Tibial nerve (tissue), 4 donors: ENCODE measurements around the gene ZCCHC24. TPM values are rescaled to one million over a fixed set of nuclear protein-coding genes. Genes with fewer than 3 reads are reported as not detected.

Experiments
- DNase-seq, 2 donors: peaks; one replicate each; pipeline ENCODE4 v3.0.0-alpha.2; 2019; ENCODE audit warnings: low spot score in 2 of 2
- H3K27ac ChIP-seq, 4 donors: fragments of 200-600 bp; sonication (generic) in 3 of 4; one replicate each; pipeline ENCODE4 v1.5.1; 2017 to 2019; ENCODE audit warnings: mild to moderate bottlenecking in 1 of 4
- H3K27me3 ChIP-seq, 2 donors: fragments of 200-600 bp; sonication (generic) in 1 of 2; one replicate each; pipeline versions ENCODE4 v1.5.1 to v1.6.0; 2017 to 2019
- H3K36me3 ChIP-seq, 3 donors: fragments of 200-600 bp; sonication (generic); one replicate each; pipeline ENCODE4 v1.5.1; 2018 to 2019
- H3K4me1 ChIP-seq, 4 donors: fragments of 200-600 bp; sonication (generic) in 3 of 4; one replicate each; pipeline ENCODE4 v1.5.1; 2017 to 2019
- H3K4me3 ChIP-seq, 4 donors: fragments of 200-600 bp; sonication (generic) in 3 of 4; one replicate each; pipeline ENCODE4 v1.5.1; 2017 to 2019; ENCODE audit warnings: mild to moderate bottlenecking in 1 of 4, moderate library complexity in 1 of 4
- H3K9me3 ChIP-seq, 4 donors: fragments of 200-600 bp; sonication (generic) in 3 of 4; one replicate each; pipeline ENCODE4 v1.5.1; 2017 to 2019
- CTCF ChIP-seq, 5 experiments: fragments of 200-600 bp in 3 of 5; fragments of 450-650 bp in 2 of 5; sonication (generic) in 3 of 5; IDR thresholded peaks; one replicate each; pipeline ENCODE4 v1.5.1; 2016 to 2019; ENCODE audit warnings: antibody characterized with exemption in 5 of 5, mild to moderate bottlenecking in 3 of 5, moderate library complexity in 2 of 5
- EP300 ChIP-seq, 2 donors: sonication (generic); formaldehyde crosslinking; IDR thresholded peaks; one replicate each; pipeline ENCODE4 v1.6.1; 2017; ENCODE audit warnings: antibody characterized with exemption in 2 of 2, mild to moderate bottlenecking in 1 of 2
- POLR2A ChIP-seq, 2 donors: fragments of 450-650 bp; IDR thresholded peaks; one replicate each; pipeline ENCODE4 v1.6.1; 2017; ENCODE audit warnings: antibody characterized with exemption in 2 of 2, mild to moderate bottlenecking in 2 of 2, moderate library complexity in 2 of 2
- WGBS, 2 donors: methylation state at CpG; one replicate each; pipeline ENCODE4 v1.1.5; 2018; 5-methylcytosine and 5-hydroxymethylcytosine counted together
- total RNA-seq, 4 donors: library from RNA; depleted of rRNA; stranded (reverse); fragments of >200 nt; gene quantifications; one replicate each; pipeline ENCODE4 v1.1.0, GENCODE V29; 2016

ZCCHC24 gene
- total RNA-seq, 4 donors from 2014 or later, result 122 to 165 (median 138) TPM

- Histone ChIP-seq H3K4me1 (no peaks in the 10 kb centered on the region), H3K9me3 (no peaks in the 10 kb centered on the region), H3K4me3 (no peak overlapping the region), H3K36me3 (peaks cover 0 to 74% (median 21%) of the 10 kb centered on the region in 3 donors), H3K27ac (no peak overlapping the region), H3K27me3 (no peaks in the 10 kb centered on the region)
- no peak for DNase-seq
- WGBS, 2 donors, result 77 to 80% methylated on average over 6 of the region's 6 CpGs
- TF ChIP-seq CTCF (IDR thresholded peaks at IDR 0.05) (no peak), POLR2A (IDR thresholded peaks at IDR 0.05) (no peak), EP300 (IDR thresholded peaks at IDR 0.05) (no peak)
Observed at GRCh38 chr10:79355420-79356017, 89.9 kb downstream of the ZCCHC24 start.

- Histone ChIP-seq H3K4me3 (no peak overlapping the region), H3K36me3 (peaks cover 0 to 83% (median 22%) of the 10 kb centered on the region in 3 donors), H3K4me1 (peaks cover 0 to under 1% (median 0%) of the 10 kb centered on the region in 4 donors), H3K9me3 (no peaks in the 10 kb centered on the region), H3K27me3 (no peaks in the 10 kb centered on the region), H3K27ac (no peak overlapping the region)
- no peak for DNase-seq
- WGBS, 2 donors, result 93% methylated on average over 6 of the region's 6 CpGs
- no peak for TF ChIP-seq EP300 (IDR thresholded peaks at IDR 0.05)
Observed at GRCh38 chr10:79354615-79355014, 90.8 kb downstream of the ZCCHC24 start.

DNA sequence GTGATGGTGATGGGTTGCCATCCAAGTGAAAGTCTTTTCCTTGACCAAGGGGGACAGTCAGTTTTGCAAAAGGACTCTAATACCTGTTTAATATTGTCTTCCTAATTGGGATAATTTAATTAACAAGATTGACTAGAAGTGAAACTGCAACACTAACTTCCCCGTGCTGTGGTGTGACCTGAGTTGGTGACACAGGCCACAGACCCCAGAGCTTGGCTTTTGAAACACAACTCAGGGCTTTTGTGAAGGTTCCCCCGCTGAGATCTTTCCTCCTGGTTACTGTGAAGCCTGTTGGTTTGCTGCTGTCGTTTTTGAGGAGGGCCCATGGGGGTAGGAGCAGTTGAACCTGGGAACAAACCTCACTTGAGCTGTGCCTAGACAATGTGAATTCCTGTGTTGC, 91.3 kb downstream of the ZCCHC24 start:
- H3K4me1 ChIP-seq, result peaks cover 0 to 5% (median 1%) of the 10 kb centered on the region in 4 donors
- 56 to 62% methylated on average over 3 of the region's 3 CpGs for WGBS, 2 donors
- peaks cover 0 to 88% (median 22%) of the 10 kb centered on the region in 3 donors for H3K36me3 ChIP-seq

GRCh38 chr10:79353726-79354125, 91.7 kb downstream of the ZCCHC24 start:
- WGBS, 2 donors, result 89 to 95% methylated on average over 11 of the region's 11 CpGs
- no peak for DNase-seq

More for the DNA sequence above, 91.3 kb downstream of the ZCCHC24 start:
- Histone ChIP-seq H3K4me3 (no peak overlapping the region), H3K27ac (no peak overlapping the region), H3K9me3 (no peaks in the 10 kb centered on the region), H3K27me3 (no peaks in the 10 kb centered on the region)
- TF ChIP-seq CTCF (IDR thresholded peaks at IDR 0.05) (no peak), POLR2A (IDR thresholded peaks at IDR 0.05) (no peak), EP300 (IDR thresholded peaks at IDR 0.05) (no peak)
- no peak for DNase-seq

DNA sequence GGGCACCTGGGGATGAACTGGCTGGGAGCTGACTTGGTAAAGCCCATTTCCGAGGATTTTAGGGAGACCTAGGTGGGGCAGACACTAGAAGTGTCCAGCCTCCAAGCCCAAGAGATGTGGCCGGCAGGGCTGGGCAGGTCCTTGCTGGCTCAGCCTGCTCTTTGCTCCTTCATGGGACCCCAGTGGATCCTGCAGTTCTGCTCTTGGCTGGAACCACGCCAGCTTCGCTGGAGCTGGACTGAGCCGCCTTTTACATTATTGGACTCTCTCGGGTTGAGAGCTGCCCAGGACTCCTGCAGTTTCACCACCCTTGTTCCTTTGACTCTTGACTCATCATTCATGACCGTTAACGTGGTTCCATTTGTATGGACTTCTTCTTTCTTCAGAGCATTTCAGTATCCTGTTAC, 92.4 kb downstream of the ZCCHC24 start:
- no peak overlapping the region for H3K4me3 ChIP-seq
- WGBS, 2 donors, result 82 to 85% methylated on average over 8 of the region's 8 CpGs
- no peak for DNase-seq
- no peak overlapping the region for H3K27ac ChIP-seq
- no peaks in the 10 kb centered on the region for H3K27me3 ChIP-seq
- peaks cover 0 to 88% (median 22%) of the 10 kb centered on the region in 3 donors for H3K36me3 ChIP-seq
- H3K4me1 ChIP-seq, result peaks cover 0 to 16% (median 9%) of the 10 kb centered on the region in 4 donors
- no peaks in the 10 kb centered on the region for H3K9me3 ChIP-seq
- no peak for TF ChIP-seq CTCF (IDR thresholded peaks at IDR 0.05)
- TF ChIP-seq POLR2A (IDR thresholded peaks at IDR 0.05), result no peak
- TF ChIP-seq EP300 (IDR thresholded peaks at IDR 0.05), result no peak

More at GRCh38 chr10:79353726-79354125, 91.7 kb downstream of the ZCCHC24 start:
- Histone ChIP-seq H3K9me3 (no peaks in the 10 kb centered on the region), H3K4me3 (no peak overlapping the region), H3K27ac (no peak overlapping the region), H3K27me3 (no peaks in the 10 kb centered on the region), H3K4me1 (peaks cover 0 to 9% (median 4%) of the 10 kb centered on the region in 4 donors), H3K36me3 (peaks cover 0 to 91% (median 22%) of the 10 kb centered on the region in 3 donors)
- no peak for TF ChIP-seq CTCF (IDR thresholded peaks at IDR 0.05)
- no peak for TF ChIP-seq EP300 (IDR thresholded peaks at IDR 0.05)
- TF ChIP-seq POLR2A (IDR thresholded peaks at IDR 0.05), result no peak
